Activated CD4-positive, alpha-beta memory T cell treated with anti-CD3 and anti-CD28 coated beads for 36 hours (primary cell): ENCODE data around the gene MYLIP. TPM values are rescaled to one million over a fixed set of nuclear protein-coding genes. Genes with fewer than 3 reads are reported as not detected.

ENCODE experiments used
- CTCF ChIA-PET: fragments of 350-600 bp; sonication (Branson Sonifier 250); formaldehyde crosslinking; loops from one replicate; lab custom pipeline; 2021; ENCODE audit warnings: antibody characterized with exemption, inconsistent platforms; lab: Charles Lee
- POLR2A ChIA-PET: fragments of 350-600 bp; sonication (Branson Sonifier 250); formaldehyde crosslinking; loops from one replicate; lab custom pipeline; 2021; ENCODE audit warnings: antibody characterized with exemption; lab: Charles Lee
- DNase-seq: peaks from one replicate; pipeline ENCODE4 v3.0.0-alpha.2; 2020
- H3K27ac Mint-ChIP-seq: one replicate; pipeline ENCODE4 v1.8.0; 2021; ENCODE audit warnings: mixed read lengths
- H3K27me3 Mint-ChIP-seq: one replicate; pipeline ENCODE4 v1.8.0; 2021; ENCODE audit warnings: mixed read lengths
- H3K36me3 Mint-ChIP-seq: one replicate; pipeline ENCODE4 v1.8.0; 2021; ENCODE audit warnings: mixed read lengths
- H3K4me1 Mint-ChIP-seq: one replicate; pipeline ENCODE4 v1.8.0; 2021; ENCODE audit warnings: low read depth, mixed read lengths
- H3K4me3 Mint-ChIP-seq: one replicate; pipeline ENCODE4 v1.8.0; 2021; ENCODE audit warnings: mild to moderate bottlenecking, mixed read lengths
- H3K9me3 Mint-ChIP-seq: one replicate; pipeline ENCODE4 v1.8.0; 2021; ENCODE audit warnings: mixed read lengths
- intact Hi-C: fragments of 100-400 bp; cut with micrococcal nuclease; formaldehyde crosslinking; loops from one replicate; pipeline ENCODE4 v1.15.1; 2023
- total RNA-seq, 2 experiments: library from RNA; stranded (reverse); gene quantifications; one replicate each; pipeline ENCODE4 v1.2.3, GENCODE V29; 2021

Gene MYLIP
- total RNA-seq, 2 experiments from 2014 or later = 11.4 TPM

GRCh38 chr6:16177881-16178280 is 49.0 kb downstream of the MYLIP start:
- DNase-seq = no peak
- peaks cover 14% of the 10 kb centered on the region for H3K4me1 Mint-ChIP-seq
- peaks cover 20% of the 10 kb centered on the region for H3K9me3 Mint-ChIP-seq
- H3K36me3 Mint-ChIP-seq = peaks cover 5% of the 10 kb centered on the region
- no peak overlapping the region for H3K27ac Mint-ChIP-seq
- intact Hi-C loops = no loop called here
- no peaks in the 10 kb centered on the region for H3K27me3 Mint-ChIP-seq
- ChIA-PET POLR2A (no interaction called here), CTCF (no interaction called here)
- H3K4me3 Mint-ChIP-seq = no peak overlapping the region

GRCh38 chr6:16178351-16178750 is 49.5 kb downstream of the MYLIP start:
- intact Hi-C loops = no loop called here
- Mint-ChIP-seq H3K4me1 (peaks cover 18% of the 10 kb centered on the region), H3K27ac (no peak overlapping the region), H3K27me3 (no peaks in the 10 kb centered on the region), H3K9me3 (peaks cover 20% of the 10 kb centered on the region), H3K36me3 (peaks cover 5% of the 10 kb centered on the region), H3K4me3 (no peak overlapping the region)
- CTCF ChIA-PET = interaction anchor here (1.5 kb wide), 1 partner anchor 286 kb away, joined by 3 read pairs; no protein-coding TSS in a partner anchor
- POLR2A ChIA-PET = no interaction called here
- DNase-seq = no peak

- ChIA-PET POLR2A (no interaction called here), CTCF (interaction anchor here (1.5 to 6.3 kb wide), 5 partner anchors 27 to 487 kb away, joined by 3 to 108 read pairs (median 6); partner anchors contain the start of gene MYLIP)
- no peak for DNase-seq
- peaks cover 20% of the 10 kb centered on the region for H3K9me3 Mint-ChIP-seq
- no peak overlapping the region for H3K4me3 Mint-ChIP-seq
- H3K27ac Mint-ChIP-seq = no peak overlapping the region
- H3K36me3 Mint-ChIP-seq = peaks cover 5% of the 10 kb centered on the region
- H3K4me1 Mint-ChIP-seq = peaks cover 20% of the 10 kb centered on the region
- H3K27me3 Mint-ChIP-seq = no peaks in the 10 kb centered on the region
- intact Hi-C loops = no loop called here
Measured at GRCh38 chr6:16179063-16179462, 50.2 kb downstream of the MYLIP start.

- intact Hi-C loops = loop anchor here (2.0 to 5.0 kb wide), 2 partner anchors 279 to 403 kb away; no protein-coding TSS in a partner anchor
- Mint-ChIP-seq H3K4me3 (peak overlapping the region; percentile 64), H3K36me3 (peaks cover 5% of the 10 kb centered on the region), H3K27me3 (no peaks in the 10 kb centered on the region), H3K9me3 (peaks cover 20% of the 10 kb centered on the region), H3K4me1 (peaks cover 20% of the 10 kb centered on the region), H3K27ac (peak overlapping the region; percentile 59)
- CTCF ChIA-PET = interaction anchor here (0.8 to 6.3 kb wide), 8 partner anchors 26 to 488 kb away, joined by 3 to 108 read pairs (median 4); partner anchors contain the start of gene MYLIP
- DNase-seq = peak; percentile 40
- POLR2A ChIA-PET = interaction anchor here (1.2 kb wide), 1 partner anchor 51 kb away, joined by 5 read pairs; the partner anchor contains the start of gene MYLIP
Measured at GRCh38 chr6:16179970-16180431, 51.1 kb downstream of the MYLIP start.

- H3K4me1 Mint-ChIP-seq = peaks cover 20% of the 10 kb centered on the region
- peaks cover 20% of the 10 kb centered on the region for H3K9me3 Mint-ChIP-seq
- peaks cover 5% of the 10 kb centered on the region for H3K36me3 Mint-ChIP-seq
- no peak for DNase-seq
- POLR2A ChIA-PET = interaction anchor here (1.2 kb wide), 1 partner anchor 52 kb away, joined by 5 read pairs; the partner anchor contains the start of gene MYLIP
- H3K27ac Mint-ChIP-seq = no peak overlapping the region
- CTCF ChIA-PET = interaction anchor here (0.8 to 6.3 kb wide), 5 partner anchors 25 to 488 kb away, joined by 3 to 108 read pairs (median 6); partner anchors contain the start of gene MYLIP
- no peaks in the 10 kb centered on the region for H3K27me3 Mint-ChIP-seq
- H3K4me3 Mint-ChIP-seq = no peak overlapping the region
- intact Hi-C loops = loop anchor here (2.0 to 5.0 kb wide), 2 partner anchors 280 to 404 kb away; no protein-coding TSS in a partner anchor
Measured at GRCh38 chr6:16180696-16181438, 52.0 kb downstream of the MYLIP start.

GRCh38 chr6:16181439-16182297 is 52.8 kb downstream of the MYLIP start:
- Mint-ChIP-seq H3K36me3 (peaks cover 5% of the 10 kb centered on the region), H3K4me1 (peaks cover 20% of the 10 kb centered on the region), H3K27ac (no peak overlapping the region), H3K27me3 (no peaks in the 10 kb centered on the region), H3K9me3 (peaks cover 20% of the 10 kb centered on the region), H3K4me3 (no peak overlapping the region)
- ChIA-PET POLR2A (no interaction called here), CTCF (interaction anchor here (0.9 to 6.3 kb wide), 12 partner anchors 15 to 489 kb away, joined by 3 to 108 read pairs (median 6); partner anchors contain the start of gene MYLIP)
- intact Hi-C loops = loop anchor here (2.0 to 5.0 kb wide), 4 partner anchors 45 to 404 kb away; partner anchors contain the start of gene MYLIP
- no peak for DNase-seq

- CTCF ChIA-PET = interaction anchor here (0.6 to 6.3 kb wide), 58 partner anchors 8 to 555 kb away, joined by 3 to 108 read pairs (median 4); partner anchors contain the start of gene MYLIP
- DNase-seq = no peak
- peaks cover 20% of the 10 kb centered on the region for H3K4me1 Mint-ChIP-seq
- peaks cover 5% of the 10 kb centered on the region for H3K36me3 Mint-ChIP-seq
- H3K27ac Mint-ChIP-seq = no peak overlapping the region
- no peaks in the 10 kb centered on the region for H3K27me3 Mint-ChIP-seq
- POLR2A ChIA-PET = interaction anchor here (0.7 to 1.8 kb wide), 3 partner anchors 29 to 53 kb away, joined by 3 to 11 read pairs (median 4); partner anchors contain the start of gene MYLIP
- intact Hi-C loops = loop anchor here (1.0 to 5.0 kb wide), 4 partner anchors 46 to 492 kb away; partner anchors contain the start of gene MYLIP
- no peak overlapping the region for H3K4me3 Mint-ChIP-seq
- peaks cover 19% of the 10 kb centered on the region for H3K9me3 Mint-ChIP-seq
Measured at GRCh38 chr6:16183187-16183664, 54.3 kb downstream of the MYLIP start.

GRCh38 chr6:16184129-16184528 is 55.2 kb downstream of the MYLIP start:
- POLR2A ChIA-PET = interaction anchor here (0.9 to 1.8 kb wide), 2 partner anchors 48 to 54 kb away, joined by 4 to 11 read pairs; partner anchors contain the start of gene MYLIP
- Mint-ChIP-seq H3K27ac (no peak overlapping the region), H3K4me1 (peaks cover 20% of the 10 kb centered on the region), H3K27me3 (no peaks in the 10 kb centered on the region), H3K4me3 (no peak overlapping the region), H3K9me3 (peaks cover 14% of the 10 kb centered on the region), H3K36me3 (peaks cover 5% of the 10 kb centered on the region)
- CTCF ChIA-PET = interaction anchor here (1.2 to 6.3 kb wide), 12 partner anchors 9 to 499 kb away, joined by 3 to 108 read pairs (median 5); no protein-coding TSS in a partner anchor
- intact Hi-C loops = loop anchor here (5.0 kb wide), 1 partner anchor 407 kb away; no protein-coding TSS in a partner anchor
- peak; percentile 46 for DNase-seq

GRCh38 chr6:16184551-16184950 is 55.7 kb downstream of the MYLIP start:
- CTCF ChIA-PET = interaction anchor here (2.8 to 6.3 kb wide), 4 partner anchors 21 to 492 kb away, joined by 20 to 108 read pairs (median 34); no protein-coding TSS in a partner anchor
- DNase-seq = no peak
- Mint-ChIP-seq H3K9me3 (peaks cover 14% of the 10 kb centered on the region), H3K4me1 (peaks cover 18% of the 10 kb centered on the region), H3K27me3 (no peaks in the 10 kb centered on the region), H3K27ac (no peak overlapping the region), H3K36me3 (peaks cover 5% of the 10 kb centered on the region), H3K4me3 (no peak overlapping the region)
- POLR2A ChIA-PET = no interaction called here
- intact Hi-C loops = loop anchor here (5.0 kb wide), 1 partner anchor 407 kb away; no protein-coding TSS in a partner anchor

GRCh38 chr6:16187176-16187575 is 58.3 kb downstream of the MYLIP start:
- H3K4me3 Mint-ChIP-seq = no peak overlapping the region
- no peak overlapping the region for H3K27ac Mint-ChIP-seq
- CTCF ChIA-PET = interaction anchor here (2.3 to 3.6 kb wide), 2 partner anchors 19 to 496 kb away, joined by 7 to 8 read pairs; no protein-coding TSS in a partner anchor
- POLR2A ChIA-PET = interaction anchor here (0.6 kb wide), 1 partner anchor 14 kb away, joined by 3 read pairs; no protein-coding TSS in a partner anchor
- peaks cover 6% of the 10 kb centered on the region for H3K4me1 Mint-ChIP-seq
- intact Hi-C loops = no loop called here
- H3K9me3 Mint-ChIP-seq = no peaks in the 10 kb centered on the region
- H3K36me3 Mint-ChIP-seq = no peaks in the 10 kb centered on the region
- peaks cover 3% of the 10 kb centered on the region for H3K27me3 Mint-ChIP-seq
- no peak for DNase-seq

GRCh38 chr6:16190214-16190613 is 61.3 kb downstream of the MYLIP start:
- no peak overlapping the region for H3K27ac Mint-ChIP-seq
- H3K27me3 Mint-ChIP-seq = peaks cover 16% of the 10 kb centered on the region
- ChIA-PET POLR2A (no interaction called here), CTCF (interaction anchor here (1.5 to 3.6 kb wide), 2 partner anchors 16 to 499 kb away, joined by 4 to 8 read pairs; no protein-coding TSS in a partner anchor)
- no peaks in the 10 kb centered on the region for H3K36me3 Mint-ChIP-seq
- H3K4me3 Mint-ChIP-seq = no peak overlapping the region
- DNase-seq = no peak
- H3K4me1 Mint-ChIP-seq = no peaks in the 10 kb centered on the region
- intact Hi-C loops = no loop called here
- H3K9me3 Mint-ChIP-seq = no peaks in the 10 kb centered on the region
